ENCODE data around the gene SFTPD.
A peak's percentile ranks its signal among the peaks of the same experiment; 100 is the strongest.
"Not testable (repeated sequence)": the region's sequence is repeated elsewhere in the genome, so short reads cannot be mapped to it uniquely, and the experiment has no call there.

SFTPD gene

DNA sequence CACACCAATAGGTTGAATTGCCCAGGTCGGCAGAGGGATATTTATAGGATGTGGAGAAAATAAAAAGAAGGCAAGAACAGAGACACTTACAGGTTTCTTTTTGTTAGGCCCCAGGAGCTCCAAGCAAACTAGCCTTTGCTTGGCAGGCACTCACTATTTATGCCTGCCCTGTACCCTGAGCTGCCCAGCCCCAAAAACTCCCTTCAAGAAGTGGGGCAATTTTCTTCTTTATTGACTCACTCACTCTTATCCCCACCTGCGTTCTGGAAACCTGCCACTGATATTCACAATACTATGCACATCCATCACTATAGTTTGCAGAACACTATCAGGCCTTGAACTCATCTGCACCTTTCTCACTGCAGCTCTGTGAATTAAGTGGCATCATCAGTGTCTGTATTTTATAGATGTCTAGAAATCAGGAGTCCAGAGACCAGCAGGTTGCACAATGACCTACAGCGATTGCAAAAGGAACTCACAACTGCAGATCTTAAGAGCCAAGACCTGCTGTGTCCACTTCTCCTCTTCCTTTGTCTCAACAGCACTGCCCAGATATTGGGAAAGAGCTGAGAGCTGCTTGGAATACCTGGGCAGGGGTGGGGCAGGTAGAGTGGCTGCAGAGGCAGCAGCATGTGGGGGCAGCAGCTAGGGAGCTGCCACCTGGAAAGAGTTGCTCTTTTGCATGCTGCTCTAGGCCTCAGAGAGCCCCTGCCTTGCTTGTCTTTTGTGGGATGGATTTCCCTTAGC lies at the start of gene SFTPD:
Gene SFTPD (minus strand): TSS at position 130 of the 747 bp plus-strand sequence. CDS start 2,446 bp downstream, outside the sequence.
- DNase-seq (ENCODE audit: low spot score): no peak

DNA sequence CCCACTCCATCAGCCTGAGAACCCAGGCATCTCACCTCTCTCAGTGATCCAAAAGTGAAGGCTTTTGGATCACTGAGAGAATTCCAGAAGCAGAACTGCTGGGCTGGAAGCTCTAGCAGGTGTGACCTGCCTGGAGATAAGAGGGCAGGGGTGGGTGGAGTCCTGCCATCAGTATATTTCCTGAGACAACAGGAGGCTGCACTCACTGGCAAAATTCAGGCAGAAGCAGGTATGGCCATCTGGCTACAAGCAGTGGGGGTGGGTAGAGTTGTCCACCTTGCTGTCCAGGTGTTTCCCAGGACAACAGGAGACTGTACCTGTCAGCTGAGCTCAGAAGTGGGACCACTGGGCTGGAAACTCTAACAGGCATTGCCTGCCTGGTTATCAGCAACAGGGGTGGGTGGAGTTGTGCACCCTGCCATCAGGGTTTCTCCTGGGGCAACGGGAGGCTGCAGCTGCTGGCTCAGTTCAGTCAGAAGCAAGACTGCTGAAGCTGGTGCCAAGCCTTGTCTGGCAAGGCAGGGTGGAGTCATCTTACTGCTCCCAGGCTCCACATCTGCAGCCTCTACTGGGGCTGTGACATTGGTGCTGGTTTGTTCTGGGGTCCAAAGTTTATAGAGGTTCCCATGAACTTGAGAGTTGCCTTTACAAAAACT lies 47.2 kb upstream of the SFTPD start:
- no peak for DNase-seq (ENCODE audit: low spot score)

DNA sequence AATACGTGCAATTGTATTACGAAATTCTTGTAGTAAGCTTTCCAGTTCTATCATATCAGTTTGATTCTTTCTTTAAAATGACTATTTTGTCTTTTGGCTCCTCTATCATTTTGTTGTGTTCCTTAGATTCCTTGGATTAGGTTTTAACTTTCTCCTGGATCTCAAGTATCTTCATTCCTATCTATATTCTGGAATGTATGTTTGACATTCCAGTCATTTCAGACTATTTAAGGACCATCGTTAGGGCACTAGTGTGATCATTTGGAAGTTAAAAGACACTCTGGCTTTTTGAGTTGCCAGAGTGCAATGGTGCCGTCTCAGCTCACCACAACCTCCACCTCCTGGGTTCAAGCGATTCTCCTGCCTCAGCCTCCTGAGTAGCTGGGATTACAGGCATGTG lies 45.7 kb upstream of the SFTPD start:
- no peak for DNase-seq (ENCODE audit: low spot score)

DNA sequence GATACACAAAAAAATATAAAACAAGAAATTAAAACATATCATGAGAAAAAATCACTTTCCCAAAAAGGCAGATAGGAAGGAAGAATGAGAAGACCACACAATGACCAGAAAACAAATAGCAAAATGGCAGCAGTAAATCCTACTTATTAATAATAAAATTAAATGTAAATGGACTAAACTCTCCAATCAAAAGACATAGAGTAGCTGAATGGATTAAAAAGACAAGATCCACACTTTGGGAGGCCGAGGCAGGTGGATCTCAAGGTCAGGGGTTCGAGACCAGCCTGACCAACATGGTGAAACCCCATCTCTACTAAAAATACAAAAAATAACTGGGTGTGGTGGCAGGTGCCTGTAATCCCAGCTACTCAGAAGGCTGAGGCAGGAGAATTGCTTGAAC lies 39.3 kb upstream of the SFTPD start:
- DNase-seq (ENCODE audit: low spot score): not testable (repeated sequence)

DNA sequence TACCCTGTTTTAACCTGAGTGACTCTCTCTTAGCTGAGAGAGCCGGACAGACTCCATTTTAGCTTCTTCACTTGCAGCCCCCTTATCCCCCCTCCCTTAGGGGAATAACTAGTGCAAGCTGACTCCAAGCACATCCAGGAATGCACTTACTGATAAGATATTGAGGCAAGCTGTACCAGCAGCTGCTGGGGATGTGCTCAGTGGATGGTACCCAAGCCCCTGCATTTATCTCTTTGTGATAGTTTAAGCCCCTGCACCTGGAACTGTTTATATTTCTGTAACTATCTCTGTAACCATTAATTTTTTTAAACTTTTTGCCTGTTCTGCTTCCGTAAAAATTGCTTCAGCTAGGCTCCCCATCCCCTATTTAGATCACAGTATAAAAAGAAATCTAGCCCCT lies 37.8 kb upstream of the SFTPD start:
- not testable (repeated sequence) for DNase-seq (ENCODE audit: low spot score)

DNA sequence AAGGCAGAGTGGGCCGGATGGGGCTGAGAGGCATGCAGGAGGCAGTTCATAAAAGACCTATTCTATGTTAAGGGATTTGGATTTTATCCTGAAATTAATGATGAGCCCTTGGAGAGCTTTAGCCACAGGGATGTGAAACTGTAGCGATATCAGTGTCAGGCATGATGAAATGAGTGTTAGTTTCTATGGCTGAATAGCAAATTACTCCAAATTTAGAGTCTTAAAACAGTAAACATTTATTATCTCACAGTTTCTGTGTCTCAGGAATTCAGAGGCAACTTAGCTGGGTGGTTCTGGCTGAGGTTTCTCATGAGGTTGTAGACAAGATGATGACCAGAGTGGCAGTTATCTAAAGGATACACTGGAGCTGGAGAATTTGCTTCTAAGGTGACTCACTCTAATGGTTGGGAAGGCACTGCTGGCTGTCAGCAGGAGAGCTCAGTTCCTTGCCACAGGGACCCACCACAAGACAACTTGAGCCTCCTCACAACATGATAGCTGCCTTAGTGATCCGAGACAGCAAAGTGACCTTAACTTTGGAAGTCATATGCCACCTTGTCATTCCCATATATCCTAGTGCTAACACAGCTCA lies 36.7 kb upstream of the SFTPD start:
- no peak for DNase-seq (ENCODE audit: low spot score)

DNA sequence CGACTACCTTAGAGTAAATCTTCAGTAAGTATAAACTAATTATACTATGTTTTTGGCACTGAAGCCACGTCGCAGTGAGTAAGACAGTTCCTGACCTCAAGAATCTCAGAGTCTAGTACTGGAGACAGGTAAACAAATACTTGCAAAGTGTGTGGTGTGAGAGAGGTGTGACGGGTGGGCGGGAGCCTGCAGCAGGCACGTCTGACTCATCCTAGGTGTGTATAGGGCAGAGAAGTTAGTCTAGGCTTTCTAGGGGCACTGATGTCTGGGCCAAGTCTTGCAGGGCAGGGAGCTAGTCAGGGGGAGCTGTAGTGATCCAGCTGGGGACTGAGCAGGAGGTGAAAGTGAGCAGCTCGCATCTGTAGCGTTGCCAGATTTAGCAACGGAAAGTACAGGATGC lies 35.9 kb upstream of the SFTPD start:
- DNase-seq (ENCODE audit: low spot score): no peak

DNA sequence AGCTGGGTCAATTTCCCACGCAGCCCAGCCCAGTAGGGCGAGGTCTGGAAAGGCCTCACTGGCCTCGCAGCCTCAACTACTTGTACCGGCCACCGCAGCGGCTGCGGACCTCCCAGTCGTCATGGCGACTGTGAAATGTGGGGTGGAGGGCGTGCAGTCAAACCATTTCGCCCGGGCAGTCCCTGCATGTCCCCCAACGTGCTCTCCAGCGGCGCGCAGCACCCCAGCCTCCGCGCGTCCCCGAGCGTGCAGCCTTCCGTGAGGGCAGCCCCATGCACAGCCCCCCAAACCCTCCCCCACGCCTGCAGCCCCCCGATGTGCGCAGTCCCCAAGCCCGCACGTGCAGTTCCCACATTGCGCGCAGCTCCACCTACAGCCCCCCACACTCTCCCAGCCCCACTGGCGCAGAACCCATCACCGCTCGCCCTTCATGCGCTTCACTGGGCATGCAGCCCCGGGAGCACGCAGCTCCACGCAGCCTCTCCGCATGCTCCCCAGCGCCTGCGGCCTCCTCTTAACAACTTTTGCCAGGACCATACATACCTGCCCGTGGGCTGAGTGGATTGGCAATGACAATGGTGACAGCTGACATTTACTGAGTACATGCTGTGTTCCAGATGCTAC lies 34.5 kb upstream of the SFTPD start:
- DNase-seq (ENCODE audit: low spot score): no peak

DNA sequence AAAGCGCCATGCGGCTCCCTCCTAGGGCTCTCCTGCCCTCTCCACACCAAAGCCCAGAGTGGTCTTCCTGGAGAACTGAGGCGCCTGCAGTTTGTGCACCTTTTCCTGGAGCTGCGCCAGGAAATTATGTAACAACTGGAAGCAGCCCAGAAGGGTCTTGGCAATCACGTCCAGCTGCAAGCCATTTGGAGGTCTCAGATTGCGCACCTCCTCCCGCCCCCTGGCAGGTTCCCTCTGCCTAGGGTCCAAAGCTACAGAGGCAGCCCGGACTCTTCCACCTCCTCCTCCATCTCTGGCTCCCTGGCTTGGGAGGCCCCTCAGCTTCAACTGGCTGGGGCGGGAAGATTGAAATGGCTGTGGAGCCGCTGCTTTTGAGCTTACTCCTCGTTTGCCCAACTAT lies 34.0 kb upstream of the SFTPD start:
- no peak for DNase-seq (ENCODE audit: low spot score)

DNA sequence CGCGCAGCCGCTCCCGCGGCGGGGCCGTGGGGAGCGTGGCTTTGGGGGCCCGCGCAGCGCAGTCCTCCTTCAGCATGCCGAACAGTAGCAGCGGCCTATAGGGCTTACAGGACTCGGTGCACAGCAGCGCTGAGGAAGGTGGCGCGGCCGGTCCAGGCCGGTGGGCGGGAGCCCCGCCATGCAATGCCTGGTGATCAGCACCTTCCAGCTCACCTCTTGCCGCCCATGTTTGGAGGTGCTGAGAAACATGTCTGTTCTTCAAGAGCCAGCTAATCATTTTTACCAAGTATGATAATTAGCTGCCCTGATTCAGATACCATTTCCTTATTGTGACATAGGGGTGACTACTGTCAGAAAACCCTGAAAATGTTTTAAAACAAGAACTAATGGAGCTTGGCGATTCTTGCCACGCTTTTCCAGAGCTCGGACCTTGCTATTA lies 33.5 kb upstream of the SFTPD start:
- no peak for DNase-seq (ENCODE audit: low spot score)

DNA sequence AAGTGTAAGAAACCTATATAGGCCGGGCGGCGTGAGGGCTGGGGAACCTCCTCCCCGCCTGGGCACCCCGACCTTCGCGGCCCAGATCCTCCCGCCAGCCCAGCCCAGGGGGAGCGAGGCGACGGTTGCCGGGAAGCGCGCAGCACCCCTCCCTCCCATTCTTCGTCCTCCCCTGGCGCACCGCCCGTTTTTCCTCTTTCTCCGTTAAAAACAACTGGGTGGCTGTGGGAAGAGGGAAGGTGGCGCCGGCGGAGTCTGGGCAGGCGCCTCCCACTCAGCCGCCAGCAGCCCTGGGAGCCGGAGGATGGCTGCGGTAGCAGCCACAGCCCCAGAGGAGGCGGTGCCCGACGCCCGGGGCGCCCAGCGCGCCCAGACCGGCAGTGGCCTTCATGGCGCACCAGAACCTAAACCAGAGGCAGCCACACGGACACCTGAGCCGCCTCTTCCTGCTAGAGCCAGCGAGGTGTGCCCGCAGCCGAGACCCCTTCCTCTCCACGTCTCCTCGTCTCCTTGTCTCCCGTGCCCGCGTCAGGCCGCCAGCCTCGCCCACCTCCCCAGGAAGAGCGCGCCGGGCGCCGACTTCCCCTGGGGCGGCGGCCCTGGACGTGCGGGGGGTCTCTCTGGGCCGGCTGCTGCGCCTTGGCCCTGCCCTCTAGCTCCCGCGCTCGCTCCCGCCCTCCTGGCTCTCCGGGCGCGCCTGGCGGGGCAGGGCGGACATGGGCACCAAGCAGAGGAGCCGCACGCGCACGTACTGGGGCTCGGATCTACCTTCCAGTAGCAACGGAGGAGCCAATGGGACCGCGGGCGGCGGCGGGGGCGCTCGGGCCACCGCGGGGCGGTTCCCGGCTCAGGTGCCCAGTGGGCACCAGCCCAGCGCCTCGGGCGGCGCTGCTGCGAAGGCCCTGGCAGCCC lies 32.8 kb upstream of the SFTPD start:
- DNase-seq (ENCODE audit: low spot score): peak; percentile 8

DNA sequence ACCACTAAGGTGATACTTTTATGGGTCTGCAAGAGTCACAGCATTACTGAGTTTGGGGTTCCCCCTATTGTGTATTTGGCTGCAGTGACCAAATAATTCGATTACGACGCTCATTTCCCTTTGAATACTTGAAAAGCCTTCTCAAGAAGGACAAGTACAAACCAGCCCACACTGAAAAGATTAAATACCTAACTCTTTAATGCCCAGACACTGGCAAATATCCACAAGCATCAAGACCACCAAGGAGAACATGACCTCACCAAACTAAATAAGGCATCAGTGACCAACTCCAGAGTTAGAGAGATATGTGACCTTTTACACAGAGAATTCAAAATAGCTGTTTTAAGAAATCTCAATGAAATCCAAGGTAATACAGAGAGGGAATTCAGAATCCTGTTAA lies 31.8 kb upstream of the SFTPD start:
- DNase-seq (ENCODE audit: low spot score): no peak

DNA sequence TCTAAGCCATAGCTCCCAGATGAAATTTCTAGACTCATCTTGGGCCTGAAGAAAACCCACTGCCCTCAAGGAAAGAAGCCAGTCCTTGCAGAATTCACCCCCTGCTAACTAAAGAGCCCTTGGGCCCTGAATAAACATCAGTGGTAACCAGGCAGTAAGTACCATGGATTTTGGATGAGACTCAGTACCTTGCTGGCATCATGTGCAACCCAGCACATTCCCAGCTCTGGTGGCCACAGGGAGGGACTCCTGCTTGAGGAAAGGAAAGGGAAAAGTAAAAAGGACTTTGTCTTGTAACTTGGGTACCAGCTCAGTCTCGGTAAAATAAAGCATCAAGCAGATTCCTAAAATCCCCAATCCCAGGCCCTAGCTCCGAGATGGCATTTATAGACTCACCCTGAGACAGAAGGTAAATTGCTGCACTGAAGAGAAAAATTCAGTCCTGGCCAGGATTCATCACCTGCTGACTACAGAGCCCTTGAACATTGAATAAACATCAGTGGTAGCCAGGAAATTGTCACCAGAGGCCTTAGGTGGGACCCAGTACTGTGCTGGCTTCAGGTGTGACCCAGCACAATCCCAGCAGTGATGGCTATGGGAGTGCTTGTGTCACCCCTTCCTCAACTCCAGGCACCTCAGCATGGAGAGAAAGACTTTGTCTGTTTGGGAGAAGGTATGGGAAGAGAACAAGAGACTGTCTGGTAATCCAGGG lies 31.2 kb upstream of the SFTPD start:
- DNase-seq (ENCODE audit: low spot score): no peak

DNA sequence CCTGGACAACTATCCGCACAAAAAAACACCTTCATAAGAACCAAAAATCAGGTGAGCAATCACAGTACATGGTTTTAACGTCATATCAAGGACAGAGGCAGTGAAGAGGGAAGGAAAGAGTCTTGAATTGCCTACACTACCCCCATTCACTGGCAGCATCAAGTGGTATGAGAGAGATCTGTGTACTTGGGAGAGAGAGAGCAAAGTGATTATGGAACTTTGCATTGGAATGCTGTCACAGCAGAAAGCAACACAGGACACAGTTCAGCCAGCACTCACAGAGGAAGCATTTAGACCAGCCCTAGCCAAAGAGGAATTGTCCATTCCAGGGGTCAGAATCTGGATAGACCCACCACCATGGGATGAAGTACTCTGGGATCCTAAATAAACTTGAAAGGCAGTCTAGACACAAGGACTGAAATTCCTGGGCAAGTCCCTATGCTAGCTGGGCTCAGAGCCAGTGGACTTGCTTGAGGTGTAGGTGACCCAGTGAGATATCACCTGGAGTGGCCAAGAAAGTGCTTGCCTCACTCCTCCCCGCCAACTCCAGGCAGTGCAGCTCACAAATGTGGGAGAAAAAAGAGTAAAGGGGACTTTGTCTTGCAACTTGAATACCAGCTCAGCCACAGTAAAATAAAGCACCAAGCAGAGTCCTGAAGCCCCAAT lies 30.5 kb upstream of the SFTPD start:
- no peak for DNase-seq (ENCODE audit: low spot score)

DNA sequence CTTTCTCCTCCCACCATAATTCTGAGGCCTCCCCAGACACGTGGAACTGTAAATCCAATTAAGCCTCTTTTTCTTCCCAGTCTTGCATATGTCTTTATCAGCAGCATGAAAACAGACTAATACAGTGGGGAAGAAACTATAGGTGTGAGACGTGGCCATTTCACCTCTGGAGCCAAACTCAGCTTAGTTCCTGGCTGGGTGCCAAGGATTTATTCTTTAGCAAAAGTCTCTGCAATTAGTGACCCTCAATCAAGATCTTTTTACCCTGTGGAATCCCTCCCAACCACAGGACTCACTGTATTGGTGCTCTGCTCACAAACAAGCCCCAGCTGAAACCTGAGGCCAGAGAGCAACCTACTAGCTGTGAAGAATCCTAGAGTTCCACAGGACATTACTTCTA lies 28.1 kb upstream of the SFTPD start:
- no peak for DNase-seq (ENCODE audit: low spot score)

DNA sequence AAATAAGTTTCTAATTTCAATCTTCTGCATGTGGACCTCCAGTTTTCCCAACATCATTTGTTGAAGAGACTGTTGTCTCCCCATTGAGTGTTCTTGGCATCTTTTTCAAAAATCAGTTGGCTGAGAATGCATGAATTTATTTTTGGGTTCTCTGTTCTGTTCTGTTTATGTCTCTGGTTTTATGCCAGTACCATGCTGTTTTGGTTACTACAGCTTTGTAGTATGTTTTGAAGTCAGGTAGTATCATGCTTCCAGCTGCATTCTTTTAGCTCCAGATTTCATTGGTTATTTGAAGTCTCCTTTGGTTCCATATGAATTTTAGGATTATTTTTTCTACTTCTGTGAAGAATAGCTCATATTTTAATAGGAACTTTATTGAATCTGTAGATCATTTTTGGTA lies 21.2 kb upstream of the SFTPD start:
- no peak for DNase-seq (ENCODE audit: low spot score)

DNA sequence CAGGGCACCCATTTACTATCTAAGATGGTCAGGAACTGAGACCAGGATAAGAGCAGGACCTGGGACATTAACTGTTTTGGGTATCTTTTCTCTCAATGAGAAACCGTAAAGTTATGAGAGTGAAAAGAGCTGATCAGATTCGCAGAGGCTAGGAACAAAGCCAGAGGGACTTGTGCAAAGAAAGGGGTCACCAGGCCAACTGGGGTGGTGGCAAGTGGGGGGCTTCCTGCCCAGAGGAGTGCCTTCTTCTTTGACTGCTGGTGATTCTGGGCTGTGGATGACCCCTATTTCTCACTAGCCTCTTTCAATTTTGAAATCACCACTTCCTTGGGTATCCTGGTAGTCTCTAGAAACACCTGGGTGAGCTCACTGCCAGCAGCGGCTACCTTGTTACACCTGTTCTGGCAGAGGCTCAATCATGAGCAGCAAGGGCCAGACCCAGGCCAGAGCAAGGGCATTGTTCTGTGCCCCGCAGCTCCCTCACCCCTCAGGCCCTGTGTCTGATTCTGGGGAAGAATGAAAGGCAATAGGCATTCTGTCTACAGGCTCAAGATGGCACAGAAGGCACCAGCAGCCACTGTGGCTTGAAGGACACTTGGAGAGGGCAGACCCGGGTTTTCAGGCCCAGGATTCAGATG lies 999 bp downstream of the SFTPD start:
- DNase-seq (ENCODE audit: low spot score): no peak

DNA sequence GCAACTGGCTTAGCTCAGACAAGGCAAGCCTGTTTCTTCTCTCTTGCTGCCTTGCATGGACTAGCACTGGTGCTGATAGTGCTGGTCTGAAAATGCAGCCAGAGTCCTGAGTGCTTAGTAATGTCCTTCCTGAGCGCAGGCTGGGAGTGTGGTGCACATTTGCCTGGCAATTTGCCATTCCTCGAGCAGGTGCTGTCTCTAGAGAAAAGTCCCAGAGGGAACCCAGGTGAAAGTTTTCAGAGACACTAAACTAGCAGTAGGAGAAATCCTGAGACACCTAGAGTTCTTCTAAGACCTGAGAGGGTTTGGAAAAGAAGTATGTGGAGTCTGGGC lies 1.9 kb downstream of the SFTPD start:
- no peak for DNase-seq (ENCODE audit: low spot score)

DNA sequence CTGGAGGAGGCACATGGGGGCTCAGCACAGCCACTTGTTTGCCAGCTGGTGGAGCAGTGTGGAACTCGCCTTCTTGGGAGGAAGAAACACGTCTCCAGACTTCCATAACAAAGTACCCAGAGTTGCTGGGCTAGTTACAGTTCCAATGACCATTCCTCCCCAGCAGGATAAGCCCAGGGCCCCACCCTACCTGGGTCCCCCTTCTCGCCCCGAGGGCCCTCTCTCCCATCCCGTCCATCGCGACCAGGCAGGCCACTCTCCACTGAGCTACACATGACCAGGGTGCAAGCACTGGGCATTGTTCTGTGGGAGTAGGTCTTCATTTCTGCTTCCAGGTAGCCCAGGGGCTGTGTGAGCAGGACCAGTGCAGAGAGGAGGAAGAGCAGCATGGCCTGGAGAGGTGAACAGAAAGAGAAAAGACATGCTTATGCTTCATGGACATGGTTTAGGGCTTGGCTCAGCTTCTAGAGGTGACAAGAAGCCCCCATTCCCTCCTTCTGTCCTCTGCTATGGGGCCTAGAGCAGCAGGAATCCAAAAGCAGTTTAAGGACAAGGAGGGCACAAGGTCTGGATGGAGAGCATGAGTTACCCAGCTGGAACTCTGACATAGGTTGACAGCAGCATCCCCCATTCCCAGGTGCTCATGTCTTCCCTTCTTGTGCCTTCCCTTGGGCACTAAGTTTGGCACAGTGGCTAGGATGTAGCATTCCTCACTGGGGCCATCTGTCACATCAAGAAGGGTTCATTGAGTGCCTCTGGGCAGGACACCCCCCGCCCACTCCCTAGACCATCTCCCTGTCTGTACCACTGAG lies 2.4 kb downstream of the SFTPD start:
- no peak for DNase-seq (ENCODE audit: low spot score)
